Measurements from ENCODE around the gene ZNF653.
A peak's percentile ranks its signal among the peaks of the same experiment; 100 is the strongest.
"Not testable (repeated sequence)": the region's sequence is repeated elsewhere in the genome, so short reads cannot be mapped to it uniquely, and the experiment has no call there.

Gene ZNF653

GRCh38 chr19:11453468-11454341 is 51.9 kb downstream of the ZNF653 start:
- DNase-seq, result peak; percentile 36

DNA sequence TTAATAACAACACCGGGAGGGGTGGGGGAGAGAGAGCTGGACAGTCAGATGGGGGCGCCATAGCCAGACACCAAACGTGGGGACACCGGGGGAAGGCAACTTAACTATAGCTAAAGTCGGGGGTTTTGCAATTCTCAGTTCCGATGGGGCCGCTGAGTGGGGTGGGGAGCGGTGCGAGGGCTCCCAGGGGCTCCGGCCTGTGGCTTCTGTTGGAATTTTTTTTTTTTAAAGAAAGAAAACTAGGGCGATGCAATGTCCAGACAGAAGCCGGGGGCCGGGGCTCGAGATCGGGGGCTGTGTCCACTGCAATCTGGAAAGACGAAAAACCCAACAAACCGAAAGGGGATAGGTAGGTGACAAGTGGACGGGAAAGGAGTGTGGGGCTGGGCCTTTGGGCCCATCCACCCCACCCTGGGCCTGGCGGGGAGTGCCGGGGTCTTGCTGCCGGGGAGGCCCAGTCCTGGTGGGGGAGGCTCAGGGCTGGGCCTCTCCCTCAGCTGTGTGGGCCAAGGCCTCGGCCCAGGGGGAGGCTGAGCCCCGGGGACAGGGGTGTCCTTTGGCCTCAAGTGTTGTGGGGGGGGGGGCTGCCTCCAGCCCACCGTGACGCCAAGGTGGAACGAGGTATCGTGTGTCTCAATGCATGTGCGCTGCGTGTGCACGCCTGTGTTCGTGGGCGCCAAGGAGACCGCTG is 52.9 kb downstream of the ZNF653 start:
- DNase-seq, result no peak

GRCh38 chr19:11451871-11452619 is 53.6 kb downstream of the ZNF653 start:
- DNase-seq, result no peak

GRCh38 chr19:11451327-11451870 is 54.2 kb downstream of the ZNF653 start:
- DNase-seq, result no peak

GRCh38 chr19:11450570-11451326 is 54.9 kb downstream of the ZNF653 start:
- DNase-seq, result no peak

GRCh38 chr19:11448923-11449554 is 56.6 kb downstream of the ZNF653 start:
- DNase-seq, result no peak

DNA sequence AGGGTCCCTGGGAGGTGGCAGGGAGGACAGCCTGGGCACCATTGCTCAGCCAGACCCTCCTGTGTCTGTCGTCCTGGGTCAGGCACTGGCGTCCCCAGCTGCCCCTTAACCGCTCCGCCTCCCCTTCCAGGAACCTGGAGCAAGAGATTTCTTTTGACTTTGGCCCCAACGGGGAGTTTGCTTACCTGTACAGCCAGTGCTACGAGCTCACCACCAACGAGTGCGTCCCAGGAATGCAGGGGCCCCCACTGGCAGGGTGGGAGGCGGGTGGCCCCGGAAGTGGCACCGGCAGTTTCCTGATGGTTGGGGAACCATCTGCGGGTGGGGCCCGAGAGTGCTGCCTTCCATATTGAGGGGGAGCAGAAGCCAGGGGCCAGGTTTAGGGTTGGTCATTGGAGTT is 57.2 kb downstream of the ZNF653 start:
- no peak for DNase-seq

DNA sequence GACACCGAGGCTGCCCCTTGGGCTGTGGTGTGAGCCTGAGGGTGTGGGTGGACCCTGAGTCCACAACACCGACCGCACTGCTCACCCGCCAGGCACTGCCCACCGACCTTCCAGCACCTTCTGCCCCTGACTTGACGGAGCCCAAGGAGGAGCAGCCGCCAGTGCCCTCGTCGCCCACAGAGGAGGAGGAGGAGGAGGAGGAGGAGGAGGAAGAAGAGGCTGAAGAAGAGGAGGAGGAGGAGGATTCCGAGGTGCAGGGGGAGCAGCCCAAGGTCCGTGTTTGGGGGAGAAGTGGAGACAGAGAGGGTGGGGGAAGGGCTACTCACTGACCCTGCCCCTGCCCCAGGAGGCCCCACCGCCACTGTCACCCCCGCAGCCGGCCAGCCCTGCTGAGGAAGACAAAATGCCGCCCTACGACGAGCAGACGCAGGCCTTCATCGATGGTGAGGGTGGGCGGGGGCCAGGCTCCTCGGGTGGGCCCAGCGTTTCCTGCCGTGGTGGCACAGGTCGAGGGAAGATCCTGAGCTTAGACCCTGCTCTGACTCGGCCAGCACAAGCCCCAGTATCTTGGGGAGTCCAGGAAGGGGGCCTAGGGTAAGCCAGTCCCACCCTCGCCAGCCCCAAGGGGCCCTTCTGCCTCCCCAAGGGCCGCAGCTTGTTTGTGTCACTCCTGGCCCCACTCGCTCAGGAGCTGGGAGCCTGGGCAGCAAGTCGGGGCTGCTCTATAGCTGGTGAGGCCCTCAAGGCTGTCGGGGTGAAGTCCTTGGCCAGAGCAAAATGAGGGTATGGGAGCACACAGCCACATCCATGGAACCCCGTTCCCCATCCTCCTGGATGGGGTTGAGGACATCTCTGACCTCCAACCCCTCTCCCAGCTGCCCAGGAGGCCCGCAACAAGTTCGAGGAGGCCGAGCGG is 58.0 kb downstream of the ZNF653 start:
- no peak for DNase-seq

DNA sequence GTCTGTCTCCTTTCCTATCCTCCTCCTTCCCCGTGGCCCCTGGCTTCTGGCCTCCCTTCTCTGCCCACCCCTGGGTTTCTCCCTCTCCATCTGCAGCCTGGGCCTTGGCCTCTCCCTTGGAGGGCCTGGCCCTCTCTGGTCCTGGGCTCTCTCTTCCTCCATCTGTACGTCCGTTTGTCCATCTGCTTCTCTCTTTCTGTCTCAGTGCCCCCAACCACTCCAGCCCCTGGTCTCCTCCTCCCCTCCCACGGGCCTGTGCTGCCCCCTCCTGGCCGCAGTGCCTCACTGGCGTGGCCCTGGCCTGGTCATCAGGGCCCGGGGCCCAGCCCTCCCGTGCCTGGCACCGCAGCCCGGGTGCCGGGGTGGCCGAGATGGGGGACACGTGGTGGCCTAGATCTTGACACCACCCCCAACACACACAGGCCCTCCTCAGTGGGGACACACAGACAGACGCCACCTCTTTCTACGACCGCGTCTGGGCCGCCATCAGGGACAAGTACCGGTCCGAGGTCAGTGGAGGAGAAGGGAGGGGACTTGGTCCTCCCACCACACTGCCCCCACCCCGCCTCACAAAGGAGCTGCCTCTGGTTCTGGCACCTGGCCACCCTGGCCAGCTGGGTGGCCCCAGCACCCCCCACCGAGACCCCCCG is 58.9 kb downstream of the ZNF653 start:
- peak; percentile 49 for DNase-seq

GRCh38 chr19:11446271-11446651 is 59.4 kb downstream of the ZNF653 start:
- DNase-seq, result no peak

- no peak for DNase-seq
Observed at GRCh38 chr19:11445141-11445540, 60.5 kb downstream of the ZNF653 start.

GRCh38 chr19:11444059-11444458 is 61.6 kb downstream of the ZNF653 start:
- DNase-seq, result no peak

DNA sequence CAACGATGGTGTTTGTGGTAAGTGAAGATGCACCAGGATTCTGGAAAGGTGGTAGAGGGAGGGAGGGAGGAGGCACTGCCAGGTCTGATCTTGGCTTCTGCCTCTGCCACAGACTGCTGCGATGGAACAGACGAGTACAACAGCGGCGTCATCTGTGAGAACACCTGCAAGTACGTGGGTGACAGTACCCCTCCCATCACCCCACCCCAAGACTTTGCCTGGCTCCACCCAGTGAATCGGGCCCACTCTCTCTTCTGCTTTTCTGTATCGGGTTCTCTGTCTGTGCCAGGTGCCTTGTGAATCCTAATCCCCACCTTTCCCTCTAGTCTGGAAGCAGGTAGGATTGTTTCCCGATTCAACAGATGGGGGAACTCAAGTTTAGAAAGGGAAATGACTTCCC is 67.7 kb downstream of the ZNF653 start:
- DNase-seq, result no peak

- DNase-seq, result peak; percentile 30
Observed at GRCh38 chr19:11435833-11436313, 69.8 kb downstream of the ZNF653 start.

DNA sequence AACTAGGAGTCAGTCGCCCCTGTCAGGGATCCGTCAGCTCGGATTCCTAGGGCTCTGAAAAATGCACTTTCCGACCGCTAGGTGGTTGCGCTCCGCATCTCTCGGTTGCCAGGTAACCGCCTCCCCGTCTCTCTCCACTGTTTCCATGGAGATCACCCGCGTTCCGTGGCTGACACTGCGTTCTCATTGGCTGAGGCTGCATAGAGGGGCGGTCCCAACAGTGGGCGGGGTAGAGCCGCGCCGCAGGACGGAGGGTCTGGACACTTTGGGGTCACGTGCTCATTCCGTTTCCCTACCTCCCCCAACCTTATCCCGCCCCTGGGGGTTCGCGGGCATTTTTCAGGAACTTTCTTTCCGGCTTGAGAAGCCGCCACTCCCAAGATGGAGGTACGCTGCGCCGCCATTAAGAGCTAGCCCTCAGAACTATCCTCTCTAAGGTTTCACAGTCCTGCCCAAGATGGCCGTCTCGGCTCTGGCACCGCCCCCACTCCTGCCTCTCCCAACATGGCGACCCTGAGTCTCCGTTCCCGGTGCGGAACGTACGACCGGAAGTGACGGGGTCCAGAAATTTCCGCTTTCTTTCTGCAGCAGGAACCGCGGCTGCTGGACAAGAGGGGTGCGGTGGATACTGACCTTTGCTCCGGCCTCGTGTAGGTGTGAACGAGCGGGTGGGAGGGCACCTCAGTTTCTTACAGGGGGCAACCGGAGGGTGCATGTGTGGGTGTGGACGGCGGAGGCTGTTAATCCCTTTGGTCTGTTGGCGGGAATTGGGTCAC is 70.4 kb downstream of the ZNF653 start, which contains the start of the genes ODAD3 and PRKCSH:
Gene ODAD3 (minus strand): TSS at position 65 of the 776 bp plus-strand sequence. CDS start 105 bp downstream, outside the sequence.
Gene PRKCSH (plus strand): TSS at position 579 of the 776 bp plus-strand sequence. CDS start 483 bp downstream, outside the sequence.
- peak; percentile 100 for DNase-seq

DNA sequence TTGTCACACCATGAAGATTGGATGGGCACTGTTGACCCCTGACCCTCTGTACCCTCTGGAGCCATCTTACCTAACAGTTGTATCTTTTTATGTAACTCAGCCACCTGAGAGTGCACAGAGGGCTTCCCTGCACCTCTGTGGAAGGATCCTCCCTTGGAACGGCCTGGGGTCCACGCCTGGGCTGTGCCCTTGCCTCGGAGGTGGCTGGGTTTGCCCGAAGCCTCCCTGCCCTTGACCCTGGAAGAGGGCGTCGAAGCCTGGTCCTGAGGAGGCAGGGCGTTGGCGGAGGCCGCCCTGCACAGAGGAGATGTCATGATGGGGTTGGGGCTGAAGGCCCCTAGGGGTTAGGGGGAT is 71.0 kb downstream of the ZNF653 start:
- no peak for DNase-seq

DNA sequence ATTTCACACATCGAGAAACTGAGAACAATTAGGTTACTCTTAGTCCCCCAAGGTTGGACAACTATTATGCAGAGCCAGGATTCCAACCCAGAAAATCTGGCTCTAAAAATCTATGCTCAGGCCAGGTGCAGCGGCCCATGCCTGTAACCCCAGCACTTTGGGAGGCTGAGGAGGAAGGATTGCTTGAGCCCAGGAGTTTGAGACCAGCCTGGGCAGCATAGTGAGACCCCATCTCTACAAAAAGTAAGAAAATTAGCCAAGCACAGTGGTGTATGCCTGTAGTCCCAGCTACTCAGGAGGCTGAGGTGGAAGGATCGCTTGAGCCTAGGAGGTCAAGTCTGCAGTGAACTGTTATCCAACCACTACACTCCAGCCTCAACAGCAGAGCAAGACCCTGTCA is 72.1 kb downstream of the ZNF653 start:
- not testable (repeated sequence) for DNase-seq
